Measurements from ENCODE around the gene SSH2.

GRCh38 chr17:29592850-29593551 is 337.0 kb downstream of the SSH2 start, which contains the start of gene ANKRD13B:
- TF ChIP-seq CTCF (IDR thresholded peaks at IDR 0.05) (no peak), EP300 (IDR thresholded peaks at IDR 0.05) (no peak), POLR2A (IDR thresholded peaks at IDR 0.05) (no peak)
